ENCODE results near the gene CCDC188.

The CCDC188 gene

GRCh38 chr22:20130731-20131596 lies 19.9 kb downstream of the CCDC188 start:
- TF ChIP-seq, protein P1, sequence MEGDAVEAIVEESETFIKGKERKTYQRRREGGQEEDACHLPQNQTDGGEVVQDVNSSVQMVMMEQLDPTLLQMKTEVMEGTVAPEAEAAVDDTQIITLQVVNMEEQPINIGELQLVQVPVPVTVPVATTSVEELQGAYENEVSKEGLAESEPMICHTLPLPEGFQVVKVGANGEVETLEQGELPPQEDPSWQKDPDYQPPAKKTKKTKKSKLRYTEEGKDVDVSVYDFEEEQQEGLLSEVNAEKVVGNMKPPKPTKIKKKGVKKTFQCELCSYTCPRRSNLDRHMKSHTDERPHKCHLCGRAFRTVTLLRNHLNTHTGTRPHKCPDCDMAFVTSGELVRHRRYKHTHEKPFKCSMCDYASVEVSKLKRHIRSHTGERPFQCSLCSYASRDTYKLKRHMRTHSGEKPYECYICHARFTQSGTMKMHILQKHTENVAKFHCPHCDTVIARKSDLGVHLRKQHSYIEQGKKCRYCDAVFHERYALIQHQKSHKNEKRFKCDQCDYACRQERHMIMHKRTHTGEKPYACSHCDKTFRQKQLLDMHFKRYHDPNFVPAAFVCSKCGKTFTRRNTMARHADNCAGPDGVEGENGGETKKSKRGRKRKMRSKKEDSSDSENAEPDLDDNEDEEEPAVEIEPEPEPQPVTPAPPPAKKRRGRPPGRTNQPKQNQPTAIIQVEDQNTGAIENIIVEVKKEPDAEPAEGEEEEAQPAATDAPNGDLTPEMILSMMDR (IDR thresholded peaks at IDR 0.05; ENCODE audit: insufficient read depth, low read length), result no peak
- TF ChIP-seq SPI1 (IDR thresholded peaks at IDR 0.05; ENCODE audit: borderline replicate concordance, low read depth), result no peak
- no peak for TF ChIP-seq GABPA (IDR thresholded peaks at IDR 0.05; ENCODE audit: low read depth)
- TF ChIP-seq POLR2AphosphoS5 (IDR thresholded peaks at IDR 0.05; ENCODE audit: low read depth), result no peak
- no peak for TF ChIP-seq REST (IDR thresholded peaks at IDR 0.05; ENCODE audit: insufficient replicate concordance, low read depth)
- DNase-seq (ENCODE audit: low read depth in 1 of 2, low spot score in 1 of 2), result no peak
- Histone ChIP-seq H3K27ac (replicated peaks) (no peak overlapping the region), H3K27me3 (ENCODE audit: insufficient read depth, poor library complexity, severe bottlenecking) (peaks cover 21% of the 10 kb centered on the region), H3K4me3 (replicated peaks; ENCODE audit: insufficient read depth, low read length) (peak overlapping the region; percentile 30)

GRCh38 chr22:20130319-20130718 lies 20.5 kb downstream of the CCDC188 start:
- Histone ChIP-seq H3K4me3 (replicated peaks; ENCODE audit: insufficient read depth, low read length) (no peak overlapping the region), H3K27ac (replicated peaks) (no peak overlapping the region), H3K27me3 (ENCODE audit: insufficient read depth, poor library complexity, severe bottlenecking) (peaks cover 21% of the 10 kb centered on the region)
- no peak for TF ChIP-seq SPI1 (IDR thresholded peaks at IDR 0.05; ENCODE audit: borderline replicate concordance, low read depth)
- TF ChIP-seq POLR2AphosphoS5 (IDR thresholded peaks at IDR 0.05; ENCODE audit: low read depth), result no peak
- TF ChIP-seq REST (IDR thresholded peaks at IDR 0.05; ENCODE audit: insufficient replicate concordance, low read depth), result no peak
- no peak for TF ChIP-seq GABPA (IDR thresholded peaks at IDR 0.05; ENCODE audit: low read depth)
- TF ChIP-seq, protein P1 (IDR thresholded peaks at IDR 0.05; ENCODE audit: insufficient read depth, low read length), result no peak
- no peak for DNase-seq (ENCODE audit: low read depth in 1 of 2, low spot score in 1 of 2)

DNA sequence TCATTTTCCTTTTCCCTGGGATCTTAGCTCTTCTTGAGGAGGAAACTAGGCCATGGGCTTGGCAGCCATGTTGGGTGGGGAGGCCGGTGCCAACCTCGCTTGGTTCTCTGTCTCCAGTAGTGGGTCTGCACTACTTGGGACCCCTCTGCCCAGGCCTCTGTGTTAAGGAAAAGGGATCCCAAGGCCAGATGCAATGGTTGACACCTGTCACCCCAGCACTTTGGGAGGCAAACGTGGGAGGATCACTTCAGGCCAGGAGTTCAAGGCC lies 21.2 kb downstream of the CCDC188 start:
- Histone ChIP-seq H3K27ac (replicated peaks) (no peak overlapping the region), H3K4me3 (replicated peaks; ENCODE audit: insufficient read depth, low read length) (no peak overlapping the region), H3K27me3 (ENCODE audit: insufficient read depth, poor library complexity, severe bottlenecking) (peaks cover 21% of the 10 kb centered on the region)
- TF ChIP-seq, protein P1 (IDR thresholded peaks at IDR 0.05; ENCODE audit: insufficient read depth, low read length), result no peak
- TF ChIP-seq SPI1 (IDR thresholded peaks at IDR 0.05; ENCODE audit: borderline replicate concordance, low read depth) (no peak), POLR2AphosphoS5 (IDR thresholded peaks at IDR 0.05; ENCODE audit: low read depth) (no peak), GABPA (IDR thresholded peaks at IDR 0.05; ENCODE audit: low read depth) (no peak), REST (IDR thresholded peaks at IDR 0.05; ENCODE audit: insufficient replicate concordance, low read depth) (no peak)
- DNase-seq (ENCODE audit: low read depth in 1 of 2, low spot score in 1 of 2), result no peak
